ENCODE measurements around the gene SCARB1. TPM values are rescaled to one million over a fixed set of nuclear protein-coding genes. Genes with fewer than 3 reads are reported as not detected.

The SCARB1 gene
- total and polyA plus RNA-seq, 9 of the 15 experiments (the other 6 are each of a cell fraction or from before 2014, with no cell fraction given): 0.56 to 157 (median 52.8) TPM

- TF ChIP-seq NFATC3 (IDR thresholded peaks at IDR 0.05): no peak
- no peak for TF ChIP-seq PHB (CRISPR knock-in tag; IDR thresholded peaks at IDR 0.05)
- no peak for TF ChIP-seq ZNF696 (CRISPR knock-in tag; conservative IDR thresholded peaks at IDR 0.05)
- no peak for TF ChIP-seq FOXJ3 (CRISPR knock-in tag; IDR thresholded peaks at IDR 0.05)
- TF ChIP-seq NCOA2 (IDR thresholded peaks at IDR 0.05; ENCODE audit: partially characterized antibody in 2 of 2): no peak
- TF ChIP-seq KHSRP (IDR thresholded peaks at IDR 0.05): no peak
These were observed 19.0 kb downstream of the SCARB1 start (continued) for GRCh38 chr12:124844411-124845397.

- Histone ChIP-seq H3K9ac (ENCODE audit: insufficient read depth in 1 of 2, low read depth in 2 of 2, low read length in 2 of 2) (peak overlapping the region in 1 of 2 experiments; percentile 21; a peak in 1 of 4 replicates), H3K9me1 (ENCODE audit: control insufficient read depth, insufficient read depth, low read length) (peaks cover 2% of the 10 kb centered on the region), H3K4me2 (ENCODE audit: insufficient read depth, low read length) (no peak overlapping the region), H3K4me1 (replicated peaks in 1 of 2; ENCODE audit: control insufficient read depth in 2 of 2, insufficient read depth in 2 of 2, low read length in 2 of 2) (peaks cover 0 to 8% of the 10 kb centered on the region in 2 experiments; a peak in 3 of 5 replicates), H3K79me2 (ENCODE audit: control insufficient read depth, insufficient read depth, low read length) (peaks cover 68% of the 10 kb centered on the region), H2AFZ (ENCODE audit: low read depth, low read length) (no peak overlapping the region), H3K36me3 (ENCODE audit: control insufficient read depth, insufficient read depth, low read length) (peaks cover 64% of the 10 kb centered on the region; the same call in 2 of the 3 replicates), H3K27me3 (ENCODE audit: control insufficient read depth in 2 of 2, insufficient read depth in 2 of 2, low read length in 2 of 2) (no peaks in the 10 kb centered on the region), H3K4me3 (no peak overlapping the region), H3K9me3 (replicated peaks; ENCODE audit: control insufficient read depth, insufficient read depth, low read depth, low read length) (no peaks in the 10 kb centered on the region), H4K20me1 (replicated peaks; ENCODE audit: control insufficient read depth, insufficient read depth, low read length) (peaks cover 19% of the 10 kb centered on the region; the same call in 1 of the 2 replicates), H3K27ac (ENCODE audit: extremely low read depth, low read depth, low read length) (no peak overlapping the region)
- WGBS (ENCODE audit: insufficient coverage, low coverage, missing lambda C conversion rate): 84% methylated on average over 16 of the region's 16 CpGs
- intact Hi-C loops (cut with micrococcal nuclease) (no loop called here), in situ Hi-C loops (cut with MboI) (no loop called here)
- ATAC-seq: no peak
- POLR2A ChIA-PET: interaction anchor here (0.6 to 1.7 kb wide), 2 partner anchors 50 to 68 kb away, joined by 3 to 6 read pairs; no protein-coding TSS in a partner anchor
- CTCF ChIA-PET (ENCODE audit: low intra/inter-chr PET ratio): no interaction called here
- DNase-seq (ENCODE audit: extremely low read depth in 1 of 4, low spot score in 3 of 4): no peak
- no peak for FAIRE-seq
- BruUV-seq (replicated peaks): no TSS peak
- no peak for TF ChIP-seq ZSCAN32 (CRISPR knock-in tag; IDR thresholded peaks at IDR 0.05)
- TF ChIP-seq E2F6 (IDR thresholded peaks at IDR 0.05; ENCODE audit: borderline replicate concordance in 1 of 2, extremely low read depth in 1 of 2, insufficient read depth in 1 of 2, insufficient read length in 1 of 2, low read depth in 1 of 2, low read length in 1 of 2, poor library complexity in 1 of 2, severe bottlenecking in 1 of 2): no peak
- no peak for TF ChIP-seq SREBF2 (CRISPR knock-in tag; IDR thresholded peaks at IDR 0.05)
- TF ChIP-seq PPARD (CRISPR knock-in tag; IDR thresholded peaks at IDR 0.05): no peak
- no peak for TF ChIP-seq HMG20A (CRISPR knock-in tag; conservative IDR thresholded peaks at IDR 0.05)
- TF ChIP-seq U2AF2 (optimal IDR thresholded peaks at IDR 0.05; ENCODE audit: low read depth, low read length): no peak
- TF ChIP-seq MAFG (tag; conservative IDR thresholded peaks at IDR 0.05): no peak
- TF ChIP-seq MCM7 (IDR thresholded peaks at IDR 0.05): no peak
- no peak for TF ChIP-seq RNF219 (CRISPR knock-in tag; IDR thresholded peaks at IDR 0.05)
- no peak for TF ChIP-seq ZKSCAN1 (IDR thresholded peaks at IDR 0.05; ENCODE audit: low read depth, low read length)
- no peak for TF ChIP-seq MYNN (IDR thresholded peaks at IDR 0.05)
- no peak for TF ChIP-seq MYNN (CRISPR knock-in tag; IDR thresholded peaks at IDR 0.05)
These were observed 20.7 kb downstream of the SCARB1 start for GRCh38 chr12:124842800-124843510.
